Measurements from ENCODE around the gene PCDH12.

GRCh38 chr5:141928051-141928450 is 30.0 kb downstream of the PCDH12 start:
- TF ChIP-seq CTCF (IDR thresholded peaks at IDR 0.05; ENCODE audit: extremely low read depth in 1 of 2, insufficient read depth in 1 of 2, low read depth in 1 of 2, low read length in 2 of 2) (no peak), POLR2AphosphoS5 (IDR thresholded peaks at IDR 0.05; ENCODE audit: insufficient read depth, low read depth, low read length) (no peak), EZH2 (IDR thresholded peaks at IDR 0.05; ENCODE audit: borderline replicate concordance, low read depth, low read length, severe bottlenecking) (no peak), POLR2A (IDR thresholded peaks at IDR 0.05; ENCODE audit: low read depth, low read length) (no peak), MYC (IDR thresholded peaks at IDR 0.05; ENCODE audit: low read depth, low read length) (no peak), GATA2 (IDR thresholded peaks at IDR 0.05; ENCODE audit: insufficient read depth, insufficient read length, low read depth, low read length) (no peak), FOS (IDR thresholded peaks at IDR 0.05; ENCODE audit: borderline replicate concordance, insufficient read depth, low read length) (no peak)
- TF ChIP-seq, protein P1, sequence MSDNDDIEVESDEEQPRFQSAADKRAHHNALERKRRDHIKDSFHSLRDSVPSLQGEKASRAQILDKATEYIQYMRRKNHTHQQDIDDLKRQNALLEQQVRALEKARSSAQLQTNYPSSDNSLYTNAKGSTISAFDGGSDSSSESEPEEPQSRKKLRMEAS (IDR thresholded peaks at IDR 0.05; ENCODE audit: insufficient read depth, insufficient read length): no peak
